MG63 (cell line): ENCODE results near the gene LTBP1. TPM values are rescaled to one million over a fixed set of nuclear protein-coding genes. Genes with fewer than 3 reads are reported as not detected.

Experiments
- DNase-seq: peaks from one replicate; pipeline ENCODE4 v3.0.0-alpha.2; 2020
- H3K27me3 ChIP-seq: fragments of 250-450 bp; sonication (Bioruptor Pico); 2 replicates; pipeline ENCODE4 v1.5.1; 2020; ENCODE audit warnings: mild to moderate bottlenecking, moderate library complexity
- H3K36me3 ChIP-seq: fragments of 250-450 bp; sonication (Bioruptor Pico); 2 replicates; pipeline ENCODE4 v1.5.1; 2020; ENCODE audit warnings: mild to moderate bottlenecking, moderate library complexity
- H3K4me3 ChIP-seq: fragments of 250-450 bp; sonication (Bioruptor Pico); 2 replicates; pipeline ENCODE4 v1.5.1; 2020; ENCODE audit warnings: mild to moderate bottlenecking, moderate library complexity
- H3K9me3 ChIP-seq: fragments of 250-450 bp; sonication (Bioruptor Pico); 2 replicates; pipeline ENCODE4 v1.5.1; 2020; ENCODE audit warnings: mild to moderate bottlenecking, moderate library complexity
- total RNA-seq: library from RNA; depleted of rRNA; stranded (reverse); fragments of >200 nt; shearing (Covaris generic); gene quantifications from 2 replicates; pipeline ENCODE4 v1.2.3, GENCODE V29; 2014; ENCODE audit warnings: low replicate concordance

LTBP1 gene
- total RNA-seq, 1 experiment from 2014 or later = 95.7 TPM

- Histone ChIP-seq H3K36me3 (peaks cover 6% of the 10 kb centered on the region), H3K4me3 (no peak overlapping the region), H3K27me3 (no peaks in the 10 kb centered on the region), H3K9me3 (no peaks in the 10 kb centered on the region)
- DNase-seq = no peak
These were observed 234.7 kb downstream of the LTBP1 start for GRCh38 chr2:33181466-33181865.

GRCh38 chr2:33184041-33184440 is 237.3 kb downstream of the LTBP1 start:
- Histone ChIP-seq H3K36me3 (peaks cover 13% of the 10 kb centered on the region), H3K4me3 (no peak overlapping the region), H3K27me3 (no peaks in the 10 kb centered on the region), H3K9me3 (no peaks in the 10 kb centered on the region)
- DNase-seq = no peak

- Histone ChIP-seq H3K36me3 (peaks cover 31% of the 10 kb centered on the region), H3K9me3 (no peaks in the 10 kb centered on the region), H3K4me3 (no peak overlapping the region), H3K27me3 (no peaks in the 10 kb centered on the region)
- no peak for DNase-seq
These were observed 240.2 kb downstream of the LTBP1 start for GRCh38 chr2:33186937-33187336.

- H3K27me3 ChIP-seq = no peaks in the 10 kb centered on the region
- DNase-seq = no peak
- H3K36me3 ChIP-seq = peaks cover 36% of the 10 kb centered on the region
- H3K9me3 ChIP-seq = no peaks in the 10 kb centered on the region
- H3K4me3 ChIP-seq = no peak overlapping the region
These were observed 242.0 kb downstream of the LTBP1 start for GRCh38 chr2:33188799-33189198.

GRCh38 chr2:33190393-33190937 is 243.7 kb downstream of the LTBP1 start:
- no peak for DNase-seq
- Histone ChIP-seq H3K9me3 (no peaks in the 10 kb centered on the region), H3K27me3 (no peaks in the 10 kb centered on the region), H3K36me3 (peaks cover 45% of the 10 kb centered on the region), H3K4me3 (no peak overlapping the region)

GRCh38 chr2:33195891-33196290 is 249.1 kb downstream of the LTBP1 start:
- no peak overlapping the region for H3K4me3 ChIP-seq
- peaks cover 26% of the 10 kb centered on the region for H3K36me3 ChIP-seq
- H3K27me3 ChIP-seq = no peaks in the 10 kb centered on the region
- no peaks in the 10 kb centered on the region for H3K9me3 ChIP-seq
- DNase-seq = no peak

- peaks cover 19% of the 10 kb centered on the region for H3K36me3 ChIP-seq
- no peaks in the 10 kb centered on the region for H3K9me3 ChIP-seq
- no peak for DNase-seq
- H3K27me3 ChIP-seq = no peaks in the 10 kb centered on the region
- H3K4me3 ChIP-seq = no peak overlapping the region
These were observed 249.9 kb downstream of the LTBP1 start for GRCh38 chr2:33196700-33197099.

- peaks cover 18% of the 10 kb centered on the region for H3K36me3 ChIP-seq
- H3K4me3 ChIP-seq = no peak overlapping the region
- no peaks in the 10 kb centered on the region for H3K27me3 ChIP-seq
- no peak for DNase-seq
- no peaks in the 10 kb centered on the region for H3K9me3 ChIP-seq
These were observed 250.6 kb downstream of the LTBP1 start for GRCh38 chr2:33197198-33197938.

GRCh38 chr2:33202641-33203522 is 256.1 kb downstream of the LTBP1 start:
- Histone ChIP-seq H3K4me3 (no peak overlapping the region), H3K27me3 (no peaks in the 10 kb centered on the region), H3K9me3 (no peaks in the 10 kb centered on the region), H3K36me3 (peaks cover 4% of the 10 kb centered on the region; the same call in 1 of the 2 replicates)
- no peak for DNase-seq

- Histone ChIP-seq H3K4me3 (no peak overlapping the region), H3K27me3 (no peaks in the 10 kb centered on the region), H3K9me3 (no peaks in the 10 kb centered on the region), H3K36me3 (peaks cover 4% of the 10 kb centered on the region)
- DNase-seq = no peak
These were observed 258.2 kb downstream of the LTBP1 start for GRCh38 chr2:33204945-33205344.

GRCh38 chr2:33205693-33206434 is 259.1 kb downstream of the LTBP1 start:
- Histone ChIP-seq H3K27me3 (no peaks in the 10 kb centered on the region), H3K36me3 (peaks cover 4% of the 10 kb centered on the region), H3K4me3 (no peak overlapping the region), H3K9me3 (no peaks in the 10 kb centered on the region)
- no peak for DNase-seq

- Histone ChIP-seq H3K9me3 (no peaks in the 10 kb centered on the region), H3K36me3 (peaks cover 4% of the 10 kb centered on the region), H3K4me3 (no peak overlapping the region), H3K27me3 (no peaks in the 10 kb centered on the region)
- no peak for DNase-seq
These were observed 260.5 kb downstream of the LTBP1 start for GRCh38 chr2:33207151-33207740.

GRCh38 chr2:33208400-33208799 is 261.6 kb downstream of the LTBP1 start:
- H3K9me3 ChIP-seq = no peaks in the 10 kb centered on the region

GRCh38 chr2:33209976-33210375 is 263.2 kb downstream of the LTBP1 start:
- peaks cover 4% of the 10 kb centered on the region for H3K36me3 ChIP-seq
- no peak overlapping the region for H3K4me3 ChIP-seq
- no peaks in the 10 kb centered on the region for H3K9me3 ChIP-seq
- no peaks in the 10 kb centered on the region for H3K27me3 ChIP-seq
- DNase-seq = no peak

More at GRCh38 chr2:33208400-33208799, 261.6 kb downstream of the LTBP1 start:
- no peak for DNase-seq
- no peaks in the 10 kb centered on the region for H3K27me3 ChIP-seq
- H3K36me3 ChIP-seq = peaks cover 4% of the 10 kb centered on the region
- no peak overlapping the region for H3K4me3 ChIP-seq

- Histone ChIP-seq H3K27me3 (no peaks in the 10 kb centered on the region), H3K4me3 (no peak overlapping the region), H3K36me3 (peaks cover 4% of the 10 kb centered on the region), H3K9me3 (no peaks in the 10 kb centered on the region)
- DNase-seq = peak; percentile 94
These were observed 263.9 kb downstream of the LTBP1 start for GRCh38 chr2:33210626-33211025.

GRCh38 chr2:33212151-33212550 is 265.4 kb downstream of the LTBP1 start:
- Histone ChIP-seq H3K36me3 (peaks cover under 1% of the 10 kb centered on the region), H3K27me3 (no peaks in the 10 kb centered on the region), H3K4me3 (no peak overlapping the region), H3K9me3 (no peaks in the 10 kb centered on the region)
- DNase-seq = peak; percentile 61
